HepG2 (cell line): ENCODE results near the gene MACROD2. TPM values are rescaled to one million over a fixed set of nuclear protein-coding genes. Genes with fewer than 3 reads are reported as not detected.

Experiments
- ATAC-seq: fragments of 200-7000 bp; cut with Tn5 transposase; 3 replicates; pipeline ENCODE4 v1.9.1; 2020; ENCODE audit warnings: mild to moderate bottlenecking, moderate library complexity
- BruUV-seq: library from RNA; stranded (reverse); fragments of 400-500 nt; replicated peaks from 2 replicates; lab custom pipeline; 2021; lab: Mats Ljungman, UMichigan
- CTCF ChIA-PET: fragments of 300-600 bp; formaldehyde crosslinking; extraction: SDS; loops from one replicate; lab custom pipeline; 2021; ENCODE audit warnings: low total read pairs, inconsistent platforms, low intra/inter-chr PET ratio; lab: Yijun Ruan, JAX
- POLR2A ChIA-PET: fragments of 350-600 bp; sonication (Branson Sonifier 250); formaldehyde crosslinking; loops from one replicate; lab custom pipeline; 2020; ENCODE audit warnings: antibody characterized with exemption, inconsistent platforms; lab: Yijun Ruan, JAX
- DNase-seq: peaks from one replicate; pipeline ENCODE4 v3.0.0-alpha.2; 2015; ENCODE audit warnings: low spot score
- FAIRE-seq: peaks from 3 replicates; lab custom pipeline; 2011; peaks lifted over from hg19 to GRCh38; lab: Jason Lieb, UNC
- H2AFZ ChIP-seq: one replicate; pipeline ENCODE4 v1.6.1; 2011; ENCODE audit warnings: low read length, inconsistent platforms
- H3K27ac ChIP-seq: fragments of 300-600 bp; 3 replicates; pipeline ENCODE4 v1.8.0; 2011; ENCODE audit warnings: mixed run types, mild to moderate bottlenecking, mixed read lengths, low read length, inconsistent platforms; ENCODE audit not compliant: insufficient read depth; ENCODE audit errors: extremely low read length
- H3K27me3 ChIP-seq, 2 experiments: fragments of 200-600 bp in 1 of 2; 2 replicates in 1 of 2; 3 replicates in 1 of 2; pipeline versions ENCODE4 v1.6.0 to v1.8.0; 2011; ENCODE audit warnings: low read length in 2 of 2, mild to moderate bottlenecking in 2 of 2, moderate library complexity in 2 of 2, inconsistent platforms in 1 of 2; ENCODE audit not compliant: insufficient read depth in 2 of 2, control insufficient read depth in 1 of 2
- H3K36me3 ChIP-seq, 2 experiments: fragments of 200-600 bp in 1 of 2; replicated peaks in 1 of 2; 2 replicates in 1 of 2; 3 replicates in 1 of 2; pipeline versions ENCODE4 v1.5.1 to v1.8.0; 2011; ENCODE audit warnings: low read length in 2 of 2, inconsistent platforms in 1 of 2; ENCODE audit not compliant: insufficient read depth in 2 of 2, control insufficient read depth in 1 of 2
- H3K4me1 ChIP-seq: 2 replicates; pipeline ENCODE4 v1.5.1; 2012; ENCODE audit warnings: low read length, inconsistent platforms; ENCODE audit not compliant: insufficient read depth
- H3K4me2 ChIP-seq: 2 replicates; pipeline ENCODE4 v1.6.0; 2011; ENCODE audit warnings: low read depth, low read length, inconsistent platforms
- H3K4me3 ChIP-seq, 3 experiments: fragments of 200-600 bp in 1 of 3; sonication (generic), shearing (Covaris generic) in 1 of 3; replicated peaks in 1 of 3; 2 replicates each; pipeline ENCODE4 v1.5.1; 2011 to 2016; ENCODE audit warnings: low read length in 3 of 3, inconsistent platforms in 2 of 3, low read depth in 2 of 3, mild to moderate bottlenecking in 2 of 3, control low read depth in 1 of 3, mixed read lengths in 1 of 3; ENCODE audit not compliant: insufficient read depth in 1 of 3
- H3K79me2 ChIP-seq: one replicate; pipeline ENCODE4 v1.6.1; 2011; ENCODE audit warnings: low read length, inconsistent platforms; ENCODE audit not compliant: insufficient read depth
- H3K9ac ChIP-seq: 2 replicates; pipeline ENCODE4 v1.6.0; 2011; ENCODE audit warnings: mild to moderate bottlenecking, low read depth, low read length, inconsistent platforms; ENCODE audit not compliant: insufficient read depth
- H3K9me3 ChIP-seq: 2 replicates; pipeline ENCODE4 v1.5.1; 2012; ENCODE audit warnings: mild to moderate bottlenecking, low read length
- H4K20me1 ChIP-seq: 2 replicates; pipeline ENCODE4 v1.6.0; 2011; ENCODE audit warnings: inconsistent platforms, mild to moderate bottlenecking, low read length, moderate library complexity; ENCODE audit not compliant: insufficient read depth
- JDP2 ChIP-seq: sonication (generic); formaldehyde crosslinking; IDR thresholded peaks from 2 replicates; pipeline ENCODE4 v1.8.1; 2022; ENCODE audit warnings: missing genetic modification reagents, borderline replicate concordance
- NFKB2 ChIP-seq: sonication (generic); formaldehyde crosslinking; IDR thresholded peaks from 2 replicates; pipeline ENCODE4 v1.4.0; 2020; ENCODE audit warnings: missing genetic modification reagents, borderline replicate concordance
- SPEN ChIP-seq: sonication (generic); formaldehyde crosslinking; IDR thresholded peaks from 2 replicates; pipeline ENCODE4 v1.5.1; 2020; ENCODE audit warnings: low read depth, mild to moderate bottlenecking, missing genetic modification reagents
- TEAD2 ChIP-seq: sonication (generic); formaldehyde crosslinking; IDR thresholded peaks from 2 replicates; pipeline ENCODE4 v1.9.0; 2021; ENCODE audit warnings: missing genetic modification reagents
- ZFP41 ChIP-seq: sonication (generic); formaldehyde crosslinking; IDR thresholded peaks from 2 replicates; pipeline ENCODE4 v1.4.0; 2020; ENCODE audit warnings: mild to moderate bottlenecking, missing genetic modification reagents, borderline replicate concordance
- ZNF17 ChIP-seq: sonication (generic); formaldehyde crosslinking; IDR thresholded peaks from 2 replicates; pipeline ENCODE4 v1.5.0; 2020; ENCODE audit warnings: mild to moderate bottlenecking, missing genetic modification reagents
- ZNF777 ChIP-seq: sonication (generic); formaldehyde crosslinking; IDR thresholded peaks from 2 replicates; pipeline ENCODE4 v1.4.0; 2020; ENCODE audit warnings: missing genetic modification reagents
- WGBS: methylation state at CpG from one replicate; pipeline ENCODE4 v1.1.6; 2017; ENCODE audit warnings: low lambda C conversion rate; 5-methylcytosine and 5-hydroxymethylcytosine counted together
- in situ Hi-C: cut with HindIII; loops from 2 replicates; pipeline ENCODE4 v1.10.0; 2017; ENCODE audit warnings: low pct_unique_long_range_greater_than_20kb; ENCODE audit not compliant: extremely low pct_ligation_motif_present
- intact Hi-C: fragments of 100-400 bp; cut with micrococcal nuclease; formaldehyde crosslinking; loops from one replicate; pipeline ENCODE4 v1.10.0; 2022; ENCODE audit not compliant: unreplicated experiment
- polyA plus RNA-seq, 8 experiments: library from polyadenylated mRNA; depleted of rRNA in 3 of 8; stranded (reverse) in 7 of 8; unstranded in 1 of 8; fragments of >200 nt; fragmentation: Illumina TruSeq in 4 of 8; extraction: Trizol in 4 of 8; gene quantifications; 2 replicates each; pipeline versions ENCODE4 v1.2.1 to v1.2.3, GENCODE V29; 2011 to 2016; ENCODE audit warnings: low read depth in 4 of 8, missing spikeins in 1 of 8, mixed read lengths in 1 of 8; ENCODE audit not compliant: insufficient read depth in 1 of 8
- total RNA-seq, 5 experiments: library from RNA; depleted of rRNA; stranded (reverse); fragments of >200 nt; fragmentation: Illumina TruSeq; extraction: Trizol; gene quantifications; 2 replicates each; pipeline ENCODE4 v1.2.3, GENCODE V29; 2016; ENCODE audit warnings: low read depth in 1 of 5
- TF ChIP-seq, protein P1 (sequence below): sonication (generic); formaldehyde crosslinking; IDR thresholded peaks from 2 replicates; pipeline ENCODE4 v1.9.0; 2022; ENCODE audit warnings: missing genetic modification reagents, mild to moderate bottlenecking, borderline replicate concordance

MACROD2 gene
- total and polyA plus RNA-seq, 2 of the 13 experiments (the other 11 are each of a cell fraction or from before 2014, with no cell fraction given) = 0.13 to 0.51 TPM

- no peak for TF ChIP-seq ZFP41 (CRISPR knock-in tag)
- TF ChIP-seq ZNF777 (CRISPR knock-in tag) = no peak
Observed at GRCh38 chr20:15623215-15623614, 1627.9 kb downstream of the MACROD2 start (continued).

DNA sequence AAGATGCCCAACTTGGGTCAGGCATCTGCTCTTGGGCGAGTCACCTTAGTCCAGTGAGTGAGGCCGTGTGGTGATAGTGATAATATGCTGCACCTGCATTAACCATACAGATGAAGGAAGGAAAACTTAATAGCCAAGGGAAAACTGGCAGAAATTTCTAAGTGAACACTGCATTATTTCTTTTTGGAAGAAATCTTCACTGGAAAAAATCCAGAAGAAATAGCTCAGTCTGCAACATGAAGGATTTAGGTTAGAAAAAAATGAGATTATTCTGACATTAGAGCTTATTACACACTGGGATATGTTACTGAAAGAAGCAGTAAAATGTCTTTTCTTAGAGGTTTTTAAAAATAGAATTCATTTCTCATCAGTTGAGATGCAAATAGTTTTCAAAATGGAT is 1630.7 kb downstream of the MACROD2 start:
- no peaks in the 10 kb centered on the region for H3K4me1 ChIP-seq
- no peak for TF ChIP-seq NFKB2 (CRISPR knock-in tag)
- no peak for TF ChIP-seq SPEN (CRISPR knock-in tag)
- TF ChIP-seq, protein P1, sequence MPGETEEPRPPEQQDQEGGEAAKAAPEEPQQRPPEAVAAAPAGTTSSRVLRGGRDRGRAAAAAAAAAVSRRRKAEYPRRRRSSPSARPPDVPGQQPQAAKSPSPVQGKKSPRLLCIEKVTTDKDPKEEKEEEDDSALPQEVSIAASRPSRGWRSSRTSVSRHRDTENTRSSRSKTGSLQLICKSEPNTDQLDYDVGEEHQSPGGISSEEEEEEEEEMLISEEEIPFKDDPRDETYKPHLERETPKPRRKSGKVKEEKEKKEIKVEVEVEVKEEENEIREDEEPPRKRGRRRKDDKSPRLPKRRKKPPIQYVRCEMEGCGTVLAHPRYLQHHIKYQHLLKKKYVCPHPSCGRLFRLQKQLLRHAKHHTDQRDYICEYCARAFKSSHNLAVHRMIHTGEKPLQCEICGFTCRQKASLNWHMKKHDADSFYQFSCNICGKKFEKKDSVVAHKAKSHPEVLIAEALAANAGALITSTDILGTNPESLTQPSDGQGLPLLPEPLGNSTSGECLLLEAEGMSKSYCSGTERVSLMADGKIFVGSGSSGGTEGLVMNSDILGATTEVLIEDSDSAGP (CRISPR knock-in tag) = no peak
- no peak for TF ChIP-seq TEAD2 (CRISPR knock-in tag)
- no peak for TF ChIP-seq JDP2 (CRISPR knock-in tag)
- TF ChIP-seq ZNF17 = no peak
- H3K36me3 ChIP-seq = no peaks in the 10 kb centered on the region
- no peaks in the 10 kb centered on the region for H4K20me1 ChIP-seq
- CTCF ChIA-PET = no interaction called here
- H3K27me3 ChIP-seq = no peaks in the 10 kb centered on the region
- H3K79me2 ChIP-seq = no peaks in the 10 kb centered on the region
- intact Hi-C loops (no loop called here), in situ Hi-C loops (no loop called here)
- no peak overlapping the region for H2AFZ ChIP-seq
- peaks cover 80% of the 10 kb centered on the region for H3K9me3 ChIP-seq
- no peak overlapping the region for H3K4me2 ChIP-seq
- POLR2A ChIA-PET = no interaction called here
- WGBS = 5% methylated on average over 2 of the region's 2 CpGs
- no TSS peak for BruUV-seq
- no peak for DNase-seq
- no peak overlapping the region for H3K27ac ChIP-seq
- no peak overlapping the region for H3K9ac ChIP-seq
- FAIRE-seq = no peak
- no peak for ATAC-seq
- no peak overlapping the region for H3K4me3 ChIP-seq
